GM12872 (cell line): ENCODE data around the gene SLC16A3.

Experiments
- CTCF ChIP-seq: IDR thresholded peaks from 3 replicates; pipeline ENCODE4 v1.5.1; 2011; ENCODE audit warnings: low read depth, mild to moderate bottlenecking, low read length, moderate library complexity; ENCODE audit not compliant: insufficient read depth

The SLC16A3 gene

DNA sequence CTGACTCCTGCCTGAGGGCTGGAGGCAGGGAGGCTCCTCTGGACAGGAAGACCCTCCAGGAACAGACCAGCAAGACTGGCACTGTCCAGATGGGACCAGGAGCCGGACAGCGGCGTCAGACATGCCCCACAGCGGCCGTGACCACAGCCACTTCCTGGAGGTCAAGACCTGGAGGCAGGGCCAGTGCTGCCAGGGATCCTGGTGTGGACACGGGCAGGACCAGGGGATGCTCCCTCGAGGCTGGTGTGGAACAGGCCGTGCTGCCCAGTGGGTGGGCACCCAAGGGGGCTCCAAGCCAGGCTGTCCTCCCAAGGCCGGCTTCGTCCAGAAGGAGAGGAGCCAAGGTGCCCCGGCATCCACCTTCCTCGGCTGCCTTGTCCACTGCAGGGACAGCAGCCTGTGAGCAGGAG is 11.7 kb upstream of the SLC16A3 start:
- TF ChIP-seq CTCF, result no peak

DNA sequence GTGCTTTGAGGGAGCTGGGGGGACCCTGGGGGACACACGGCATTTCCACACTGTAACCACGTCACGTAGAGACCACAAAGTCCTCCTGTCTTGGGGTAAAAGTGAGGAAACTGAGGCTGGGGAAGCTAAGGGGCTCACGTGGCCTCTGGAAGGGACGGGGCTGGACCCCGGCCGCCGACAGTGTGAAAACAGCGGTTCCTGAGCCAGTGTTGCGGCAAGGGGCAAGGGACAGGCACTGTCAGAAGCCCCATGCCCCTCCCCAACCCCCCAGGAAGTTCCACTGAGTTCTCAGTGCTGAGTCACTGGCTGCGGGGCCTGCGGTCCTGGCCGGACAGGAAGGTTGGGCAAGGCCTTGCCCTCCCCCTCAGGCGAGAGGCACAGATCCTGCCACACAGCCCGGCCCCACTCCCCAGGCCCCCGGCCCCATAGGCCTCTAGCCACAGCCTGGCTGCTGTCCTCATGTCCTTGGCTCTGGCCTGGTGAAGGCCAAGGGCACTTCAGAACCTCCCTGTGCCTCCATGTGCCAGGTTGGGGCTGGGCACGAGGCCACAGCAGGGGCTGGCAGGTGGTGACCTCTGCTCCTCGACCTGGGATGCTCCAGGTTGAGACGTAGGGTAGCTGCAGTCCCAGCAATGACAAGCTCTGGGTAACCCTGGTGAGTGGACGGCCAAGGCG is 11.2 kb upstream of the SLC16A3 start:
- TF ChIP-seq CTCF, result no peak

DNA sequence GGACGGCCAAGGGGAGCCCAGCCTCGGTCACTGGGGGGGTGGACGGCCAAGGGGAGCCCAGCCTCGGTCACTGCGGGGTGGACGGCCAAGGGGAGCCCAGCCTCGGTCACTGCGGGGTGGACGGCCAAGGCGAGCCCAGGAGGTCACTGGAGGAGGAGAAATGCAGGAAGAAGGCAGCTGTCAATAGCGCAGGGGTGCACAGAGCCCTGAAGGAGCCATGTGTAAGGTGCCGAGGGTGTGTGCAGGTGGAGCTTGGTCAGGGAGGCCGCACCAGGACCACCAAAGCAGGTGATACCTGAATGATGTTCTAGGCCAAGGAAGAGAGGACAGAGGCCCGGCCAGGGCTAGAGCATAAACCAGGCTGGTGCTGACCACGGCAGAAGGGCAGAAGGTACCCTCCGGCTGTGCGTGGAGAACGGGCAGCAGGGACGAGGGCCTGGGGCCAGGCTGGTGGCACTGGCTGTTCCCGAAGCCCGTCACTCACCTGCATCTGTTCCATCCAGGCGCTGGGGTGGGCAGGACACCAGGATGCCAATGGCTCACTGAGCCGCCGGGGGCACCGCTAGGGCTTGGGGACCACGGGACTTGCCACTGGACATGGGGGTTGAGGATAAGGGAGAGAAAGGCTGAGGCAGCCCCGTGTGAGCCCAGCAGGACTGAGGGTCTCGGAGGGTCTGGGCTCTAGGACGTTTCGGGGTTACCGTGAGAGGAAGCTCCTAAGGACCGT is 10.3 kb upstream of the SLC16A3 start:
- no peak for TF ChIP-seq CTCF

- TF ChIP-seq CTCF, result no peak
These were observed 9.8 kb upstream of the SLC16A3 start for GRCh38 chr17:82219083-82219482.

DNA sequence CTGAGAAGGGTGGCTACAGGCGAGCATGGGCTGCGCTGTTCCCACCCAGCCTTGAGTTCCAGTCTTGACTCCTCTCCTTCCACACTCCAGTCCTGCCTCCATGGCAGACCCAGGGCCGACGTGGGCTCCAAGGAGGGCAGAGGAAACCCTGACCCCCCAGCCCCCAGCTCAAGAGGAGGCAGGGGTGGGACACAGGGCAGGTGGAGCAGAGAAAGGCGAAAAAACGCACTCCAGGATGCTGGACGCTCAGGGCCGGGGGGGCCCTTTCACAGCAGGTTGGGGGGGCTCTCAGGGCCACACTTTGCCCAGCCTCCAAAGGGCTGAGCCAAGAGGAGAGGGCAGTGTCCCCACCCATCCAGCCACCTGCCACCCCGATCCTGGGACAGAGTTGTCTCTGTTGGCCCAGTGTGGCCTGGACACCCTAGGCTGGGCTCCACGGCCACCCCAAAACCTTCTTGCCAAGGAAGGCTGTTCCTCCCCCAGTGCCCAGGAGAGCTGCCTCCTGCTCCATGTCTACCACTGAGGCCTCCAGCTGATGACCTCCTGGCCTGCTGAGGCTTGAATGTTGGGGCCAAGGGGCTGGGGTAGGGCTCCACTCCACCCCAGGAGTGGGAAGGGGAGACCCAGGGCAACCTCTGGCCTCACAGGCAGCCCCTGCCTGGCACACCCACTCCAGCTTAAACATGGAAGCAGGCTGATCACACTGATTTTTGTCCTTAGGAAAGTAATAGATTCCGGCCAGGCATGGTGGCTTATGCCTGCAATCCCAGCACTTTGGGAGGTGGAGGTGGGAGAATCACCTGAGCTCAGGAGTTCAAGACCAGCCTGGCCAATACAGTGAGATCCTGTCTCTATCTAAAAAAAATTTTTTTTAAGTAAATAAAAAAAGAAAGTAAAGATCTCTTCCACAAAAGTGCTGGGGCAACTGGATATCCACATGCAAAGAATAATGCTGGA is 8.8 kb upstream of the SLC16A3 start:
- no peak for TF ChIP-seq CTCF

DNA sequence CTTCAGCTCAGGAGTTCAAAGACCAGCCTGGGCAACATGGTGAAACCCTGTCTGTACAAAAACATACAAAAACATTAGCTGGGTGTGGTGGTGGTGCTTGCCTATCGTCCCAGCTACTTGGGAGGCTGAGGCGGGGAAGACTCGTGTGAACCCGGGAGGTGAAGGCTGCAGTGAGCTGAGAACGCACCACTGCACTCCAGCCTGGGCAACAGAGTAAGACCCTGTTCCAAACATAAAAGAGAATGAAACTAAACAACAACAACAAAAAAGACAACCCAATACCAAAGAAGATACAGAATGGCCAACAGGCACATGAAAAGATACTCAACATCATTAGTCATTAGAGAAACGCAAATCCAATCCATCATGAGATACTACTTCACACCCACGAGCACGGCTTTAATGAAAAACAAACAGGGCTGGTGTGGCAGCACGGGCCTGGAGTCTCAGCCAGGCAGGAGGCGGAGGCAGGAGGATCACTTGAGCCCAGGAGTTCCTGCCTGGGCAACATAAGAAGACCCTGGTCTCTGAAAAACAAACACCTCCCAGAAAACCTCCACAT is 7.4 kb upstream of the SLC16A3 start:
- TF ChIP-seq CTCF, result no peak

DNA sequence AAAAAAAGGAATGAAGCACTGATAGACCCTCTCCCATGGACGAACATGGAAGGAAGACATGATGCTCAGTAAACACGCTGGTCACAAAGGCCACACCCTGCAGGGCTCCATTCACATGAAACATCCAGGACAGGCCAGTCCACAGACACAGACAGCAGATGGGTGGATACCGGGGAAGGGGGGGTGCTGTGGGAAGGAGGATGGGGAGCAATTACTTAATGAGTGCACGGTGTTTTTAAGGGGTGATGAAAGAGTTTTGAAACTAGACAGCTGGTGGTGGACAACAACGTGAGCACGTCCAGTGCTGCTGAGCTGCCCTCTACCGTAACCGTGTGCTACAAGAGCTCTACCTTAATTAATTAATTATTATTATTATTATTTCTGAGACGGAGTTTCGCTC is 6.0 kb upstream of the SLC16A3 start:
- no peak for TF ChIP-seq CTCF
